RWPE1 (cell line): Measurements from ENCODE around the gene NR5A1.

Source experiments
- CTCF ChIA-PET: fragments of 350-600 bp; sonication (Branson Sonifier 250); formaldehyde crosslinking; extraction: SDS; loops from one replicate; lab custom pipeline; 2021; lab: Yijun Ruan, JAX
- POLR2A ChIA-PET: fragments of 400-600 bp; formaldehyde crosslinking; extraction: SDS; loops from one replicate; lab custom pipeline; 2020; ENCODE audit warnings: antibody characterized with exemption; ENCODE audit not compliant: low non-redundant PET; lab: Yijun Ruan, JAX
- DNase-seq: peaks from one replicate; pipeline ENCODE4 v3.0.0; 2012; ENCODE audit warnings: low spot score
- H3K27ac ChIP-seq: fragments of 450-650 bp; 2 replicates; pipeline ENCODE4 v1.5.1; 2017
- CTCF ChIP-seq: fragments of 450-650 bp; conservative IDR thresholded peaks from 2 replicates; pipeline ENCODE4 v1.5.1; 2017; ENCODE audit warnings: low read depth, mild to moderate bottlenecking

NR5A1 gene

DNA sequence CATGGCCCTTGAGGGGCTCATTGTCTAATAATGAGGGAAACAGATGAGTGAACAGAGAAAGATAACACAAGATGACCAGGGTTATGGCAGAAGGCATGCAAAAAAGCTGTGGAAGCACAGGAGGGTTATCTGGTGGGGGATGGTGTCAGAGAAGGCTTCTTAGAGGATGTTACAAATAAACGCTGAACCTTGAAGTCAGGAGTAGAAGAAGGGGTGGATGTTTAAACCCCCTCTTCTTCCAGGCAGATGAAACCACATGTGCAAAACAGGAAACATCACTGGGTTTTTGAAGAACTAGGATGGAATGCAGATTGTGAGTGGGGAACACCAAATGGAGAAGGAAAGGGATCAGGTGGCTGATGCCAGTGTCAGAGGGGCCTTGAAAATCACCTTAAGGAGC, 41.8 kb upstream of the NR5A1 start:
- ChIA-PET CTCF (interaction anchor here (0.6 kb wide), 1 partner anchor 65 kb away, joined by 3 read pairs; no protein-coding TSS in a partner anchor), POLR2A (no interaction called here)
- TF ChIP-seq CTCF = no peak
- no peak overlapping the region for H3K27ac ChIP-seq
- DNase-seq = no peak

DNA sequence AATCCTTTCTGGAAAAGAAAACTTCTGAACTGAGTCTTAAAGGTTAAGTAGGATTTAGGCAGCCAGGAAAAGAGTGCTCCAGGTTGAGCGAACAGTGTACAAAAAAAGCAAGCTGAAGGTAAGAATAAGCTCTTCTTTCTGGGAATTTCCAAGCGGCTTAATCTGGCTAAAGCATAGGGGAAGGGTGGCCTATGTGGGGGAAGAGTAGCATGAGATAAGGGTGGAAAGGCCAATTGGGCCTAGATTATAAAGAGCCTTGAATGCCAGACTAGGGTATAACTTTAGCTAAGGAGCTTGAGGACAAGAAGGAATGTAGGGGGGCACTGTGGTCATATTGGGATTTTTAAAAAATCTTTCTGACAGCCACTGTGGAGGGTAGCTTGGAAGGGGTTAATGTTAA, 37.3 kb upstream of the NR5A1 start:
- ChIA-PET CTCF (interaction anchor here (0.6 to 1.7 kb wide), 2 partner anchors 125 to 309 kb away, joined by 3 to 6 read pairs; partner anchors contain the start of gene WDR38), POLR2A (no interaction called here)
- TF ChIP-seq CTCF = no peak
- no peak for DNase-seq
- no peak overlapping the region for H3K27ac ChIP-seq

GRCh38 chr9:124541824-124542223, 34.6 kb upstream of the NR5A1 start:
- no peak overlapping the region for H3K27ac ChIP-seq
- no peak for TF ChIP-seq CTCF
- CTCF ChIA-PET = no interaction called here
- no peak for DNase-seq
- POLR2A ChIA-PET = no interaction called here

GRCh38 chr9:124537926-124538325, 30.7 kb upstream of the NR5A1 start:
- no peak overlapping the region for H3K27ac ChIP-seq
- no peak for TF ChIP-seq CTCF
- POLR2A ChIA-PET = no interaction called here
- DNase-seq = no peak
- CTCF ChIA-PET = interaction anchor here (0.6 to 3.5 kb wide), 9 partner anchors 11 to 618 kb away, joined by 3 to 28 read pairs (median 5); no protein-coding TSS in a partner anchor

DNA sequence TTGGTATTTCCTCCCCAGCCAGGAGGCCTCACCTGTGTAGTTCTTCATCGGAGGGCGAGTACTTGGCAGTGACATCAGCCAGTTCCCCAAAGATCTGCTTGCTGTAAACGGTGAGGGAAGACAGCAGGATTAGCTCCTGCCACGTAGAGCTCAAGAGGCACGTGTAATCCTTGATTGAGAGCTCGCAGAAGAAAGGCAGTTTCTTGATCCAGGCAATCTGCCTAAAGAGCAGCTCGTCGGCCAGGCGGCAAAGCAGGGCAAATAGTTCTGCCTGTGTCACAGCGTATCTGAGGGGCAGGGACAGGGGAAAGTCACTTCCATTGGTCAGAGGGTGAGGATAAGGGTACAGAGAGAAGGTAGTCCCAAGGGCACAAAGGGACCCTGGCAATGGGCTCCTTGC, 28.6 kb upstream of the NR5A1 start:
- no peak for DNase-seq
- no peak for TF ChIP-seq CTCF
- ChIA-PET CTCF (interaction anchor here (0.6 to 3.5 kb wide), 9 partner anchors 9 to 919 kb away, joined by 3 to 28 read pairs (median 5); partner anchors contain the start of gene PSMB7), POLR2A (interaction anchor here (0.6 to 0.7 kb wide), 2 partner anchors 122 to 1516 kb away, joined by 3 read pairs; no protein-coding TSS in a partner anchor)
- H3K27ac ChIP-seq = peak overlapping the region; percentile 3; the same call in 1 of the 2 replicates

- ChIA-PET POLR2A (no interaction called here), CTCF (interaction anchor here (1.2 kb wide), 1 partner anchor 19 kb away, joined by 3 read pairs; no protein-coding TSS in a partner anchor)
- H3K27ac ChIP-seq = no peak overlapping the region
- no peak for TF ChIP-seq CTCF
- DNase-seq = no peak
These were observed 25.7 kb upstream of the NR5A1 start for GRCh38 chr9:124532897-124533296.
